HG02763 (cell line): ENCODE results near the gene JCAD.

Experiments used
- ATAC-seq: cut with Tn5 transposase; IDR thresholded peaks from one replicate; pipeline ENCODE4 v1.9.1; 2021; ENCODE audit warnings: mild to moderate bottlenecking, moderate library complexity; ENCODE audit not compliant: unreplicated experiment

Gene JCAD

GRCh38 chr10:30047924-30048531 lies 11.4 kb downstream of the JCAD start:
- no peak for ATAC-seq

- no peak for ATAC-seq
Measured at GRCh38 chr10:30047430-30047829, 12.0 kb downstream of the JCAD start.

- ATAC-seq, result no peak
Measured at GRCh38 chr10:30046476-30046875, 12.9 kb downstream of the JCAD start.

- ATAC-seq, result no peak
Measured at GRCh38 chr10:30045961-30046360, 13.4 kb downstream of the JCAD start.

- no peak for ATAC-seq
Measured at GRCh38 chr10:30043476-30044270, 15.7 kb downstream of the JCAD start.

- no peak for ATAC-seq
Measured at GRCh38 chr10:30042820-30043219, 16.6 kb downstream of the JCAD start.

- no peak for ATAC-seq
Measured at GRCh38 chr10:30041196-30042105, 17.9 kb downstream of the JCAD start.

GRCh38 chr10:30040597-30040996 lies 18.8 kb downstream of the JCAD start:
- ATAC-seq, result no peak

GRCh38 chr10:30039988-30040387 lies 19.4 kb downstream of the JCAD start:
- no peak for ATAC-seq

GRCh38 chr10:30039567-30039966 lies 19.8 kb downstream of the JCAD start:
- no peak for ATAC-seq

GRCh38 chr10:30038781-30039536 lies 20.4 kb downstream of the JCAD start:
- no peak for ATAC-seq

- ATAC-seq, result no peak
Measured at GRCh38 chr10:30037620-30038336, 21.6 kb downstream of the JCAD start.

- no peak for ATAC-seq
Measured at GRCh38 chr10:30036811-30037210, 22.6 kb downstream of the JCAD start.

- ATAC-seq, result no peak
Measured at GRCh38 chr10:30036341-30036740, 23.0 kb downstream of the JCAD start.

- ATAC-seq, result no peak
Measured at GRCh38 chr10:30034433-30035137, 24.8 kb downstream of the JCAD start.

GRCh38 chr10:30032125-30032524 lies 27.3 kb downstream of the JCAD start:
- ATAC-seq, result no peak

- no peak for ATAC-seq
Measured at GRCh38 chr10:30029872-30030256, 29.5 kb downstream of the JCAD start.

- ATAC-seq, result no peak
Measured at GRCh38 chr10:30029164-30029871, 30.1 kb downstream of the JCAD start.

- no peak for ATAC-seq
Measured at GRCh38 chr10:30028738-30029030, 30.7 kb downstream of the JCAD start.
